ENCODE results near the gene LTA.

LTA gene

GRCh38 chr6:31541658-31542521 is 30.2 kb upstream of the LTA start, which contains the start of gene DDX39B:
Gene DDX39B (minus strand): TSS chr6:31542003. CDS start chr6:31540532, 1,471 bp downstream.
- peak; percentile 97 for DNase-seq (ENCODE audit: low spot score)

- DNase-seq (ENCODE audit: low spot score), result no peak
Measured at GRCh38 chr6:31543639-31544038, 28.4 kb upstream of the LTA start.

- DNase-seq (ENCODE audit: low spot score), result no peak
Measured at GRCh38 chr6:31544676-31545075, 27.4 kb upstream of the LTA start.

- DNase-seq (ENCODE audit: low spot score), result no peak
Measured at GRCh38 chr6:31545291-31545690, 26.8 kb upstream of the LTA start.

GRCh38 chr6:31546339-31546957 is 25.6 kb upstream of the LTA start, which contains the start of gene ATP6V1G2:
Gene ATP6V1G2 (minus strand): TSS chr6:31546608. CDS start chr6:31546559, 49 bp downstream.
- DNase-seq (ENCODE audit: low spot score), result peak; percentile 95

- peak; percentile 97 for DNase-seq (ENCODE audit: low spot score)
Measured at GRCh38 chr6:31546958-31547726, 24.9 kb upstream of the LTA start, which contains the start of gene NFKBIL1. Gene NFKBIL1 (plus strand): TSS chr6:31547608. CDS start chr6:31547695, 87 bp downstream.

- DNase-seq (ENCODE audit: low spot score), result no peak
Measured at GRCh38 chr6:31547727-31548543, 24.2 kb upstream of the LTA start.

GRCh38 chr6:31548544-31548873 is 23.6 kb upstream of the LTA start:
- DNase-seq (ENCODE audit: low spot score), result no peak

- peak; percentile 78 for DNase-seq (ENCODE audit: low spot score)
Measured at GRCh38 chr6:31551371-31551770, 20.7 kb upstream of the LTA start.

GRCh38 chr6:31556307-31556706 is 15.8 kb upstream of the LTA start:
- DNase-seq (ENCODE audit: low spot score), result no peak

GRCh38 chr6:31557443-31558317 is 14.4 kb upstream of the LTA start:
- no peak for DNase-seq (ENCODE audit: low spot score)

- no peak for DNase-seq (ENCODE audit: low spot score)
Measured at GRCh38 chr6:31558318-31558625, 13.8 kb upstream of the LTA start.

GRCh38 chr6:31558631-31559500 is 13.2 kb upstream of the LTA start:
- DNase-seq (ENCODE audit: low spot score), result no peak

- no peak for DNase-seq (ENCODE audit: low spot score)
Measured at GRCh38 chr6:31559606-31559957, 12.5 kb upstream of the LTA start.

GRCh38 chr6:31559958-31560696 is 12.0 kb upstream of the LTA start:
- DNase-seq (ENCODE audit: low spot score), result peak; percentile 92

GRCh38 chr6:31560697-31561058 is 11.4 kb upstream of the LTA start:
- DNase-seq (ENCODE audit: low spot score), result no peak

GRCh38 chr6:31567531-31568370 is 4.3 kb upstream of the LTA start:
- no peak for DNase-seq (ENCODE audit: low spot score)

- no peak for DNase-seq (ENCODE audit: low spot score)
Measured at GRCh38 chr6:31568537-31568961, 3.5 kb upstream of the LTA start.
